HG03103 (cell line): ENCODE data around the gene ZNRF3.
"Not testable (repeated sequence)": the region's sequence is repeated elsewhere in the genome, so short reads cannot be mapped to it uniquely, and the experiment has no call there.

Source experiments
- ATAC-seq: cut with Tn5 transposase; IDR thresholded peaks from one replicate; pipeline ENCODE4 v1.9.1; 2021; ENCODE audit warnings: low read depth; ENCODE audit not compliant: unreplicated experiment

Gene ZNRF3

GRCh38 chr22:28905256-28905832, 22.0 kb downstream of the ZNRF3 start:
- ATAC-seq = no peak

- no peak for ATAC-seq
Measured at GRCh38 chr22:28906312-28906711, 22.9 kb downstream of the ZNRF3 start.

GRCh38 chr22:28907311-28908008, 24.1 kb downstream of the ZNRF3 start:
- no peak for ATAC-seq

GRCh38 chr22:28908810-28909209, 25.4 kb downstream of the ZNRF3 start:
- ATAC-seq = not testable (repeated sequence)

- ATAC-seq = no peak
Measured at GRCh38 chr22:28909375-28909774, 26.0 kb downstream of the ZNRF3 start.

- no peak for ATAC-seq
Measured at GRCh38 chr22:28910569-28911303, 27.4 kb downstream of the ZNRF3 start.

- ATAC-seq = no peak
Measured at GRCh38 chr22:28911304-28911690, 27.9 kb downstream of the ZNRF3 start.

GRCh38 chr22:28911777-28912669, 28.7 kb downstream of the ZNRF3 start:
- no peak for ATAC-seq

GRCh38 chr22:28914201-28914600, 30.8 kb downstream of the ZNRF3 start:
- no peak for ATAC-seq

GRCh38 chr22:28915969-28916368, 32.6 kb downstream of the ZNRF3 start:
- ATAC-seq = no peak

GRCh38 chr22:28917747-28918549, 34.6 kb downstream of the ZNRF3 start:
- ATAC-seq = no peak

GRCh38 chr22:28918550-28919271, 35.3 kb downstream of the ZNRF3 start:
- no peak for ATAC-seq

- no peak for ATAC-seq
Measured at GRCh38 chr22:28920757-28921584, 37.6 kb downstream of the ZNRF3 start.

- no peak for ATAC-seq
Measured at GRCh38 chr22:28921585-28921879, 38.2 kb downstream of the ZNRF3 start.

- ATAC-seq = no peak
Measured at GRCh38 chr22:28922540-28923244, 39.3 kb downstream of the ZNRF3 start.

- no peak for ATAC-seq
Measured at GRCh38 chr22:28923826-28924732, 40.7 kb downstream of the ZNRF3 start.

- ATAC-seq = no peak
Measured at GRCh38 chr22:28925916-28926315, 42.5 kb downstream of the ZNRF3 start.
